ENCODE measurements around the gene PTGR1.

DNA sequence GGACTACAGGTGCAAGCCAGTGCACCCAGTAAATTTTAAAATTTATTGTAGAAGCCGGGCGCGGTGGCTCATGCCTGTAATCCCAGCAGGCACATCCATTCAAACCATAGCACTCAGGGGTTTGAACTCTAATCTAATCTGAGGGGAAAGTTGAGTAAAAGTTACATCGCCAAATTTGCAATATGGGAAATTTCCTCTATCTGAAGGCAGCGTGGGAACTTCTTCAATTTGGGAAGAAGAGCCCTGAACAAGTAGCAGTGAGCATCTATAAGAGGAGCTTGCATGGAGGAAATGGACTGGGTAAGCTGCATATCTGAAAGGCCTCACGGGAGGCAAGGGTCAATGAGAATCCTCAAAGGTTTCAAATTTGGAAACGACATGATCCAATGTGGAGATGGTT lies 29.0 kb upstream of the PTGR1 start:
- TF ChIP-seq, protein P1, sequence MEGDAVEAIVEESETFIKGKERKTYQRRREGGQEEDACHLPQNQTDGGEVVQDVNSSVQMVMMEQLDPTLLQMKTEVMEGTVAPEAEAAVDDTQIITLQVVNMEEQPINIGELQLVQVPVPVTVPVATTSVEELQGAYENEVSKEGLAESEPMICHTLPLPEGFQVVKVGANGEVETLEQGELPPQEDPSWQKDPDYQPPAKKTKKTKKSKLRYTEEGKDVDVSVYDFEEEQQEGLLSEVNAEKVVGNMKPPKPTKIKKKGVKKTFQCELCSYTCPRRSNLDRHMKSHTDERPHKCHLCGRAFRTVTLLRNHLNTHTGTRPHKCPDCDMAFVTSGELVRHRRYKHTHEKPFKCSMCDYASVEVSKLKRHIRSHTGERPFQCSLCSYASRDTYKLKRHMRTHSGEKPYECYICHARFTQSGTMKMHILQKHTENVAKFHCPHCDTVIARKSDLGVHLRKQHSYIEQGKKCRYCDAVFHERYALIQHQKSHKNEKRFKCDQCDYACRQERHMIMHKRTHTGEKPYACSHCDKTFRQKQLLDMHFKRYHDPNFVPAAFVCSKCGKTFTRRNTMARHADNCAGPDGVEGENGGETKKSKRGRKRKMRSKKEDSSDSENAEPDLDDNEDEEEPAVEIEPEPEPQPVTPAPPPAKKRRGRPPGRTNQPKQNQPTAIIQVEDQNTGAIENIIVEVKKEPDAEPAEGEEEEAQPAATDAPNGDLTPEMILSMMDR (conservative IDR thresholded peaks at IDR 0.05; ENCODE audit: low read depth, low read length): no peak
- no peak for TF ChIP-seq EZH2 (IDR thresholded peaks at IDR 0.05; ENCODE audit: borderline replicate concordance, low read depth, low read length, poor library complexity, severe bottlenecking)

All from A673 (cell line).